ENCODE data around the gene PLCH2.

DNA sequence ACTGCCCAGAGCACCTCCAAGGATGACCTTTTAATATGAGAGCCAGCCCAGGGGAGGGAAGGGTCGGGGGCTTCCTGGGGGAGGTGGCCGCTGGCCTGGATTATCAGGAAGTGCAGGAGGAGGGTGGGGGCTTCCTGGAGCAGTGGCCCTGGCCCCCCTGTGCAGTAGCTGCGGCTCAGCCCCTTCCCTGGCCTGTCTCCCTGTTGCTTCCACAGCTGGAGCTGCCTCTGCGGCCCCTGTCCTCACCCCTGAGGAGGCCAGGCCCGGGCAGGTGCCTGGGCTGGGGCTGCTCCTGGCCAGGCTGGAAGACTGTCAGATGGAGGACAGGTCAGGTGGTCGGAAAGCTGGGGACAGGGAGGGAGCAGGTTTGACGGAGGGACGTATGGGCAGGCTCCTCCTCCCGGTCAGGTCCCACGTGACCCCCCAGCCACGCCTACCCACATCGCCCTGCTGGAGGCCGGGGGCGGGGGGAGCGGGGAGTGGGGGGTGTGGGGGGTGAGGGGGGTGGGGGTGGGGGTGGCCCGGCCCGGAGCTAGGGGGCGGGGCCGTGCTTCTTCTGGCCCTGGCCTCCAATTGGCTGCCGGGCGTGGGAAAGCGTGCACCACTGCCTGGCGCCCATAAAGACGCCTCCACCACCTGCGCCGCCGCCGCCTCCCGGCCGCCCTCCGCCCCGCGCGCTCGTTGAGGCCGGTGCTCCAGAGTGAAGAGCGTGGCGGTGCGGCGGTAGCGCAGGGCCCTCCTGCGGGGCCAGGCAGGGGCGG, 69.8 kb downstream of the PLCH2 start:
- TF ChIP-seq HDAC6 (IDR thresholded peaks at IDR 0.05; ENCODE audit: unreplicated experiment) (no peak), CEBPB (IDR thresholded peaks at IDR 0.05; ENCODE audit: borderline replicate concordance in 1 of 2, low read depth in 2 of 2, low read length in 2 of 2) (no peak), EP300 (IDR thresholded peaks at IDR 0.05; ENCODE audit: borderline replicate concordance in 1 of 2, control insufficient read depth in 1 of 2, low read depth in 2 of 2, low read length in 2 of 2) (no peak), TCF7 (IDR thresholded peaks at IDR 0.05; ENCODE audit: borderline replicate concordance) (no peak), FOXM1 (IDR thresholded peaks at IDR 0.05; ENCODE audit: low read depth, low read length) (no peak), MEF2A (IDR thresholded peaks at IDR 0.05; ENCODE audit: insufficient read depth, low read depth, low read length) (no peak), HDAC2 (IDR thresholded peaks at IDR 0.05) (no peak)
- TF ChIP-seq, protein P1, sequence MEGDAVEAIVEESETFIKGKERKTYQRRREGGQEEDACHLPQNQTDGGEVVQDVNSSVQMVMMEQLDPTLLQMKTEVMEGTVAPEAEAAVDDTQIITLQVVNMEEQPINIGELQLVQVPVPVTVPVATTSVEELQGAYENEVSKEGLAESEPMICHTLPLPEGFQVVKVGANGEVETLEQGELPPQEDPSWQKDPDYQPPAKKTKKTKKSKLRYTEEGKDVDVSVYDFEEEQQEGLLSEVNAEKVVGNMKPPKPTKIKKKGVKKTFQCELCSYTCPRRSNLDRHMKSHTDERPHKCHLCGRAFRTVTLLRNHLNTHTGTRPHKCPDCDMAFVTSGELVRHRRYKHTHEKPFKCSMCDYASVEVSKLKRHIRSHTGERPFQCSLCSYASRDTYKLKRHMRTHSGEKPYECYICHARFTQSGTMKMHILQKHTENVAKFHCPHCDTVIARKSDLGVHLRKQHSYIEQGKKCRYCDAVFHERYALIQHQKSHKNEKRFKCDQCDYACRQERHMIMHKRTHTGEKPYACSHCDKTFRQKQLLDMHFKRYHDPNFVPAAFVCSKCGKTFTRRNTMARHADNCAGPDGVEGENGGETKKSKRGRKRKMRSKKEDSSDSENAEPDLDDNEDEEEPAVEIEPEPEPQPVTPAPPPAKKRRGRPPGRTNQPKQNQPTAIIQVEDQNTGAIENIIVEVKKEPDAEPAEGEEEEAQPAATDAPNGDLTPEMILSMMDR (IDR thresholded peaks at IDR 0.05 in 2 of 3, conservative IDR thresholded peaks at IDR 0.05 in 1 of 3; ENCODE audit: control insufficient read depth in 2 of 3, extremely low read depth in 1 of 3, insufficient read depth in 1 of 3, low read depth in 3 of 3, low read length in 3 of 3) = no peak
- TF ChIP-seq, protein P2, sequence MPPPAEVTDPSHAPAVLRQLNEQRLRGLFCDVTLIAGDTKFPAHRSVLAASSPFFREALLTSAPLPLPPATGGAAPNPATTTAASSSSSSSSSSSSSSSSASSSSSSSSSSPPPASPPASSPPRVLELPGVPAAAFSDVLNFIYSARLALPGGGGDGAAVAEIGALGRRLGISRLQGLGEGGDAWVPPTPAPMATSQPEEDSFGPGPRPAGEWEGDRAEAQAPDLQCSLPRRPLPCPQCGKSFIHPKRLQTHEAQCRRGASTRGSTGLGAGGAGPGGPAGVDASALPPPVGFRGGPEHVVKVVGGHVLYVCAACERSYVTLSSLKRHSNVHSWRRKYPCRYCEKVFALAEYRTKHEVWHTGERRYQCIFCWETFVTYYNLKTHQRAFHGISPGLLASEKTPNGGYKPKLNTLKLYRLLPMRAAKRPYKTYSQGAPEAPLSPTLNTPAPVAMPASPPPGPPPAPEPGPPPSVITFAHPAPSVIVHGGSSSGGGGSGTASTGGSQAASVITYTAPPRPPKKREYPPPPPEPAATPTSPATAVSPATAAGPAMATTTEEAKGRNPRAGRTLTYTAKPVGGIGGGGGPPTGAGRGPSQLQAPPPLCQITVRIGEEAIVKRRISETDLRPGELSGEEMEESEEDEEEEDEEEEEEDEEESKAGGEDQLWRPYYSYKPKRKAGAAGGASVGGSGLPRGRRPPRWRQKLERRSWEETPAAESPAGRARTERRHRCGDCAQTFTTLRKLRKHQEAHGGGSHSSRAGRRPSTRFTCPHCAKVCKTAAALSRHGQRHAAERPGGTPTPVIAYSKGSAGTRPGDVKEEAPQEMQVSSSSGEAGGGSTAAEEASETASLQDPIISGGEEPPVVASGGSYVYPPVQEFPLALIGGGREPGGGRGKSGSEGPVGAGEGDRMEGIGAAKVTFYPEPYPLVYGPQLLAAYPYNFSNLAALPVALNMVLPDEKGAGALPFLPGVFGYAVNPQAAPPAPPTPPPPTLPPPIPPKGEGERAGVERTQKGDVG (CRISPR knock-in tag; IDR thresholded peaks at IDR 0.05) = no peak
- TF ChIP-seq, protein P3, sequence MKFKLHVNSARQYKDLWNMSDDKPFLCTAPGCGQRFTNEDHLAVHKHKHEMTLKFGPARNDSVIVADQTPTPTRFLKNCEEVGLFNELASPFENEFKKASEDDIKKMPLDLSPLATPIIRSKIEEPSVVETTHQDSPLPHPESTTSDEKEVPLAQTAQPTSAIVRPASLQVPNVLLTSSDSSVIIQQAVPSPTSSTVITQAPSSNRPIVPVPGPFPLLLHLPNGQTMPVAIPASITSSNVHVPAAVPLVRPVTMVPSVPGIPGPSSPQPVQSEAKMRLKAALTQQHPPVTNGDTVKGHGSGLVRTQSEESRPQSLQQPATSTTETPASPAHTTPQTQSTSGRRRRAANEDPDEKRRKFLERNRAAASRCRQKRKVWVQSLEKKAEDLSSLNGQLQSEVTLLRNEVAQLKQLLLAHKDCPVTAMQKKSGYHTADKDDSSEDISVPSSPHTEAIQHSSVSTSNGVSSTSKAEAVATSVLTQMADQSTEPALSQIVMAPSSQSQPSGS (IDR thresholded peaks at IDR 0.05; ENCODE audit: low read length) = no peak
- TF ChIP-seq, protein P4, sequence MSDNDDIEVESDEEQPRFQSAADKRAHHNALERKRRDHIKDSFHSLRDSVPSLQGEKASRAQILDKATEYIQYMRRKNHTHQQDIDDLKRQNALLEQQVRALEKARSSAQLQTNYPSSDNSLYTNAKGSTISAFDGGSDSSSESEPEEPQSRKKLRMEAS (IDR thresholded peaks at IDR 0.05; ENCODE audit: low read depth, low read length) = peak; percentile 25; the same call in 1 of the 2 replicates

Measured in GM12878 (cell line).